Measurements from ENCODE around the gene SLC26A11.

Gene SLC26A11

DNA sequence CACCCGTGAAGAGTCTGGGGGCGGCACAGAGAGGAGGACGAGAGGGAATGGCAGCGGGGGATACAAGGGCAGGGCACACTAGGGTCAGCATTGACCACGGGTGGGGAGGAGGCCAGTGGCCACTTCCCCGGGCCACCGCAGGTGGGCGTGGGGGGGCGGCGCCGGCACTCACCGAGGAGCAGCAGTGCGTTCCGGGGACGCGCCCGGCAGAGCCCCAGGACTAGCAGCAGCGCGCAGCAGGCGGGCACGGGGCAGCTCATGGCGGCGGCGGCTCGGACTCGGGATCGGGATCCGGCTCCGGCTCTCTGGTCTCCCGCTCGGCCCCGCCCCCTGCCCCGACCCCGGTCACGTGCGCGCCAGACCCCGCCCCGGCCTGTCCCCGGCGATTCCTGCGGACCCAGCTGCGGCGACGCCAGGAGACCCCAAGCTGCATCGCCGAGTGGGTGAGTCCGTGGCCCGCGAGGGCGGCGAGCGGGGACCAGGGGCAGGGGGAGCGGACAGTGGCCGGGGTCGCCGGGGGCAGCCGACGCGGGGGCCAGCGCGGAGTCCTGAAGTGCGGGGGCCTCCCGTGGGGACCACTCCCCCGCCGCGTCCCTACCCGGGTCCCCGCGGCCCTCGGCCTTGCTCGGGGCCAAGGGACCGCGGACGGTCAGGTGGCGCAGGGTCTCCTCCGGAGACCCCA is at the start of gene SLC26A11, which contains the start of gene SGSH:
Gene SLC26A11 (plus strand): TSS at position 374 of the 682 bp plus-strand sequence. CDS start 1,134 bp downstream, outside the sequence.
Gene SGSH (minus strand): TSS at position 280 of the 682 bp plus-strand sequence. CDS start 20 bp downstream, at position 260.
- H3K4me3 ChIP-seq (ENCODE audit: low read depth, low read length) = peak within 1 kb of the TSS; percentile 72

DNA sequence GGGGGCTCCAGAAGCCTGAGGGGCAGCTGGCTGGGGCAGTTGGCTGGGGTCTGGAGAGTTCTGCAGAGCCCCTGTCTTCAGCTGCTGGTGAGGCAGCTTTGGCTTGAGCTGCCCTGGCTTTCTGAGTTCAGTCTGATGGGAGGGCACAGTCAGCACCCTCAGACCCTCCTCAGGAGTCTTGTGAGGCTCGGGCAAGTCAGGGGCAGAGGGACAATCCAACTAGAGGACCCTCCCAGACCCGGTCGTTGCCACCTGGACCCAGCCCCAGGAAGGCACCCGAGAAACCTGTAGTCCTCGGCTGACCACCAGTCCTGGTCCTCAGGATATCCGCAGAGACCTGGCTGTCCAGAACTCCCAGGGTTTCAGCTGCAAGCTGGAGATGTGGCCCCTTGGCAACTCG is 48.5 kb upstream of the SLC26A11 start:
- no peak overlapping the region for H3K4me3 ChIP-seq (ENCODE audit: low read depth, low read length)

GRCh38 chr17:80173126-80173525 is 47.1 kb upstream of the SLC26A11 start:
- H3K4me3 ChIP-seq (ENCODE audit: low read depth, low read length) = no peak overlapping the region

GRCh38 chr17:80173916-80174315 is 46.3 kb upstream of the SLC26A11 start:
- H3K4me3 ChIP-seq (ENCODE audit: low read depth, low read length) = no peak overlapping the region

DNA sequence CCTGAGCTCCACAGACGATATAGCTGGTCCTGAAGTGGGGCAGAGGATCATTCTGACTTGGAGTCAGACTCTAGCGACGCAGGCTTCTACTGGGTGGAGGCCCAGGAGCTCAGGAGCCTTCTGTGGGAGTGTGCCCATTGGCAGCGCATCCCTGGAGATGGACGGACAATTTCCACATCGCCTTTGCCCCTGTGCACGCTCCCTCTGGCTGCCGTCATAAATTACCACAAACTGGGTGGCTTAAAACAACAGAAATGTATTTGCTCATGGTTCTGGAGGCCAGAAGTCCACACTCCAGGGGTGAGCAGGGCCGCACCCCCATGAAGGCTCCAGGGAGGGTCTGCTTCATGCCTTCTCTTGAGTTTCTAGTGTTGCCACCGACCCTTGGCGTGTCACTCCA is 43.5 kb upstream of the SLC26A11 start:
- H3K4me3 ChIP-seq (ENCODE audit: low read depth, low read length) = no peak overlapping the region

DNA sequence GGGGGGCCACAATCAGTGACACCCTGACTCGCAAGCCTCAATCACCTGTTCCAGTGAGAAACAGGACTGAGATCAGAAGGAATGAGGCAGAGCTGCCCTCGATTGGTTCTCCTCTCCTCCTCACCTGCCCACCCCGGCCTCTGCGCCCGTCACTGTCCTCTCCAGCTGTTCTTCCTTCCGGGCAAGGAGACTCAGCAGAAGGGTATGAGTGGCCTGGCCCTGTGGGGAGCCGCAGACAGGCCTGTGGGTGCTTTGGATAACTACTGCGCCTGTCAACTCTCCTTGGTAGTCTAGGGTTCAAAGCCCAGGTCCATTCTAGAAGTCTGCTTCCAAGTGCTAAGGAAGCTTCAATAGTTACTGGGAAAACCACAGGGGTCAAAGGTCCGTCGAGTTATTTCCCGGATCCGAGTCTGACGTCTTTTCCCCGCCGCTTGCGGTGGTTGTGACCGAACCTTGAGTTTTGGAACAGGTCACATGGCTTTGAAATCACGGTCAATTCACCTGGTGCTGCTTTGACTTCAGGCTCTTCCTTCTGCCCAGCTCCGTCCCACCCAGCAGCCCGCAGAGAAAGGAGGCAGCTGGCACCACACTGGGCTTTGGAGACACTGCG is 42.1 kb upstream of the SLC26A11 start:
- H3K4me3 ChIP-seq (ENCODE audit: low read depth, low read length) = no peak overlapping the region

DNA sequence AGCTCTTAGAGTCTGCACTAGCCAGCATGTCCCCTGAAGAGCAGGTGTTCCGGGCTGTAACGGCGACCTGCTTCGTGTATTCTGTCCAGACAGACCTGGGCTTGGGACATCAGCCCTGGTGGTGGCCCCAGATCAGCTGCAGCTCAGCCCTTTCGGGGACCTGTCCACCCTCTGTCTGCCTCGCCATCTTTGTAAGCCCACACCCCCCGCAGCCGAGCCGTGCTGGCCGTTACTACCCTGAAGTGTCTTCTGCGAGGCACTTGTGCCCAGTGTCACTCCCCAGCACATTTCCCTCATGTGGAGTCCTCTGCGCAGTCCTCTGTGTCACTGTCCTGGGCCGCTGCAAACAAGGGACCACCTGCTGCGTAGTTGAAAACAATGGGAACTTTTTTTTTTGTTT is 40.0 kb upstream of the SLC26A11 start:
- no peak overlapping the region for H3K4me3 ChIP-seq (ENCODE audit: low read depth, low read length)

DNA sequence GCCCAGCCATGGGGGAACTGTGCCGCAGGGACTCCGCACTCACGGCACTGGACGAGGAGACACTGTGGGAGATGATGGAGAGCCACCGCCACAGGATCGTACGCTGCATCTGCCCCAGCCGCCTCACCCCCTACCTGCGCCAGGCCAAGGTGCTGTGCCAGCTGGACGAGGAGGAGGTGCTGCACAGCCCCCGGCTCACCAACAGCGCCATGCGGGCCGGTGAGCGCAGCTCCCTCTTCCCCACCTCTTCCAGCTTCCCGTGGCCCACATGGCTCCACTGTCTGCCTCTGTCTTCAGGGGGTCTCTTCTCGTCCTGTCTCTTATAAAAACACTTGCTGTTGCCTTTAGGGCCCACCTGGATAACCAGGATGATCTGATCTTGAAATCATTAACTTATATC is 38.8 kb upstream of the SLC26A11 start:
- H3K4me3 ChIP-seq (ENCODE audit: low read depth, low read length) = no peak overlapping the region

DNA sequence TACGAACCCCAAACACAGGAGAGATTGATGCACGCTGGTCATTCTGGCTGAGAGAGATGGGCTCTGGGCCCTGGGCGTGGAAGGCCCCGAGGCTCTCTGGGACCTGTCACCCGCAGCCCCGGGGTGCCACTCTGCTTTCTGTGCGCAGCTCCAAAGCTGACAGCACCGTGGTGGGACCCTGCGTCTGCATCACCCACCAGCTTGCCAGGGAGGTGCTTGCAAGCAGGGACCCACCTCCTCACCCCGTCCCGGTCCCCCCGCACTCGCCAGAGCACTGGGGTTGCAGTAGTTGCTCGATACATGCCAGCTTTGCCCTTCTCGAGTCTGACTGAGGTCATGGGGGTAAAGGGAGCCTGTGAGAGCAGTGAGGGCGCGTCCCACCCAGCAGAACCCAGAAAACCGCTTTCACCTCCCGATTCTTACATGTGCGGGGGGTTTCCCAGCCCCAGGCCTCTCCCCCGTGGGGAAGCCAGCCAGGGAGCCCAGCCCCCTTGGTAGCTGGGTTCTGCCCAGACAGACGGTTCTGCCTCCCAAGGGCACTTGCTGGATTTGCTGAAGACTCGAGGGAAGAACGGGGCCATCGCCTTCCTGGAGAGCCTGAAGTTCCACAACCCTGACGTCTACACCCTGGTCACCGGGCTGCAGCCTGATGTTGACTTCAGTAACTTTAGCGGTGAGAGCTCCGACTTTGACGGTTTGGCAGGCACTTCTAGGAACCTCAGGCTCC is 37.9 kb upstream of the SLC26A11 start:
- no peak overlapping the region for H3K4me3 ChIP-seq (ENCODE audit: low read depth, low read length)

- H3K4me3 ChIP-seq (ENCODE audit: low read depth, low read length) = no peak overlapping the region
Observed at GRCh38 chr17:80182845-80183223, 37.4 kb upstream of the SLC26A11 start.

- no peak overlapping the region for H3K4me3 ChIP-seq (ENCODE audit: low read depth, low read length)
Observed at GRCh38 chr17:80183581-80184422, 36.4 kb upstream of the SLC26A11 start.

DNA sequence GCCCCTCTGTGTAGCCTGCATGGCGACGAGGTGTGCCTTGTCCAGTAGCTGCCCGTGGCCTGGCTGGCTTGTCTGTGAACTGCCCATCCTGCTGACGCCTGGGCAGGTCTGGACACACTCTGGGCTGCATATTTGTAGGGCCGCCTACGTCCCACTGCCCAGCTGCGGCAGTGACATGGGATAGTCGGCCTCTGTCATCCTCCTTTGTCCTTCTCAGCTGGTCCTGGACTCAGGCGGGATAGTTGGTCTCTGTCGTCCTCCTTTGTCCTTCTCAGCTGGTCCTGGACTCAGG is 35.9 kb upstream of the SLC26A11 start:
- H3K4me3 ChIP-seq (ENCODE audit: low read depth, low read length) = no peak overlapping the region

GRCh38 chr17:80185968-80186367 is 34.3 kb upstream of the SLC26A11 start:
- H3K4me3 ChIP-seq (ENCODE audit: low read depth, low read length) = no peak overlapping the region

GRCh38 chr17:80187090-80187489 is 33.1 kb upstream of the SLC26A11 start:
- H3K4me3 ChIP-seq (ENCODE audit: low read depth, low read length) = no peak overlapping the region

GRCh38 chr17:80187515-80187941 is 32.7 kb upstream of the SLC26A11 start:
- no peak overlapping the region for H3K4me3 ChIP-seq (ENCODE audit: low read depth, low read length)

- no peak overlapping the region for H3K4me3 ChIP-seq (ENCODE audit: low read depth, low read length)
Observed at GRCh38 chr17:80189611-80190010, 30.6 kb upstream of the SLC26A11 start.

- H3K4me3 ChIP-seq (ENCODE audit: low read depth, low read length) = no peak overlapping the region
Observed at GRCh38 chr17:80190716-80191115, 29.5 kb upstream of the SLC26A11 start.

GRCh38 chr17:80191192-80191591 is 29.0 kb upstream of the SLC26A11 start:
- no peak overlapping the region for H3K4me3 ChIP-seq (ENCODE audit: low read depth, low read length)

GRCh38 chr17:80191865-80192661 is 28.2 kb upstream of the SLC26A11 start:
- H3K4me3 ChIP-seq (ENCODE audit: low read depth, low read length) = no peak overlapping the region

DNA sequence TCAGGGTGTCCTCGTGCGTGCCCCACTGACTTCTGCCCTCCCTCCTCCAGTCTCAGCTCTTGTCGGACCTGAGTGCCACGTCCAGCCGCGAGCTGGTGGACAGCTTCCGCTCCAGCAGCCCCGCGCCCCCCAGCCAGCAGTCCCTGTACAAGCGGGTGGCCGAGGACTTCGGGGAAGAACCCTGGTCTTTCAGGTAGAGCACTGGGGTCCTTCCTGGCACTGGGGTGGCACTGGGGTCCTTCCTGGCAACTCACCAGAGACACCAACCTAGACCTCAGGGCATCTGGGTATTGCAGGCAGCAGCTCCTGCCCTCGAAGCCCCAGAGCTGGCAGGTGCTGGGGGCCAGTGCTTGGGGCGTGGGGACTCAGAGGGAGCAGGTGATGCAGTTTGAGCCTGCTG is 25.1 kb upstream of the SLC26A11 start:
- H3K4me3 ChIP-seq (ENCODE audit: low read depth, low read length) = no peak overlapping the region
